ENCODE data around the gene SPG11.

DNA sequence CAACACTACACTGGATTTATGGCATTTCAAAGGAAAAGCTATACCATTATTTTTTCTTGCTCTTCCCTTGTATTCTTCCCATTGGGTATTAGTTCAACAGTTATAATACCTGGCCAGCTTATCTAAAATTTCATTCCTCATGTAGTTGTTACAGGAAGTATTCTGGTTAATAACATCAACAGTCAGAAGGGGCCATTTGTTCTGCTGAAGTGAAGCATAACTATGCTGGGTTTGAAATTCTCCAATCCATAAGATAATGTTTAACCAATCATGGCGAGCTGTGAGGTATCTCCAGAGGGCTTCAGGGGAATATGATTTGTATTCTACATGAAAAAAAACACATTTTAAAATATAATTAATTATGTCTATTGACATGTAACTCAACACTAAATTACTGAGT is 43.4 kb downstream of the SPG11 start:
- TF ChIP-seq, protein P1, sequence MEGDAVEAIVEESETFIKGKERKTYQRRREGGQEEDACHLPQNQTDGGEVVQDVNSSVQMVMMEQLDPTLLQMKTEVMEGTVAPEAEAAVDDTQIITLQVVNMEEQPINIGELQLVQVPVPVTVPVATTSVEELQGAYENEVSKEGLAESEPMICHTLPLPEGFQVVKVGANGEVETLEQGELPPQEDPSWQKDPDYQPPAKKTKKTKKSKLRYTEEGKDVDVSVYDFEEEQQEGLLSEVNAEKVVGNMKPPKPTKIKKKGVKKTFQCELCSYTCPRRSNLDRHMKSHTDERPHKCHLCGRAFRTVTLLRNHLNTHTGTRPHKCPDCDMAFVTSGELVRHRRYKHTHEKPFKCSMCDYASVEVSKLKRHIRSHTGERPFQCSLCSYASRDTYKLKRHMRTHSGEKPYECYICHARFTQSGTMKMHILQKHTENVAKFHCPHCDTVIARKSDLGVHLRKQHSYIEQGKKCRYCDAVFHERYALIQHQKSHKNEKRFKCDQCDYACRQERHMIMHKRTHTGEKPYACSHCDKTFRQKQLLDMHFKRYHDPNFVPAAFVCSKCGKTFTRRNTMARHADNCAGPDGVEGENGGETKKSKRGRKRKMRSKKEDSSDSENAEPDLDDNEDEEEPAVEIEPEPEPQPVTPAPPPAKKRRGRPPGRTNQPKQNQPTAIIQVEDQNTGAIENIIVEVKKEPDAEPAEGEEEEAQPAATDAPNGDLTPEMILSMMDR (IDR thresholded peaks at IDR 0.05; ENCODE audit: borderline replicate concordance, extremely low read depth, low read length, poor library complexity, severe bottlenecking) = no peak
- no peak for TF ChIP-seq EZH2 (IDR thresholded peaks at IDR 0.05; ENCODE audit: borderline replicate concordance, low read depth, low read length, severe bottlenecking)
